BE2C (cell line): Measurements from ENCODE around the gene JHY.

Experiments used
- DNase-seq: peaks from one replicate; pipeline ENCODE4 v3.0.0-alpha.2; 2020
- H3K27me3 ChIP-seq: fragments of 250-450 bp; sonication (Bioruptor Pico); 2 replicates; pipeline ENCODE4 v1.5.1; 2020; ENCODE audit warnings: mild to moderate bottlenecking
- H3K36me3 ChIP-seq: fragments of 250-450 bp; sonication (Bioruptor Pico); 2 replicates; pipeline ENCODE4 v1.5.1; 2020; ENCODE audit warnings: mild to moderate bottlenecking
- H3K4me1 ChIP-seq: fragments of 250-450 bp; sonication (Bioruptor Pico); 2 replicates; pipeline ENCODE4 v1.5.1; 2020
- H3K4me3 ChIP-seq: 2 replicates; pipeline ENCODE4 v1.5.1; 2011; ENCODE audit warnings: low read depth, low read length
- H3K9me3 ChIP-seq: fragments of 250-450 bp; sonication (Bioruptor Pico); 2 replicates; pipeline ENCODE4 v1.5.1; 2020
- TF ChIP-seq, protein P1 (sequence below): IDR thresholded peaks from 2 replicates; pipeline ENCODE4 v1.5.1; 2012; ENCODE audit warnings: mild to moderate bottlenecking, low read depth, low read length

Gene JHY

DNA sequence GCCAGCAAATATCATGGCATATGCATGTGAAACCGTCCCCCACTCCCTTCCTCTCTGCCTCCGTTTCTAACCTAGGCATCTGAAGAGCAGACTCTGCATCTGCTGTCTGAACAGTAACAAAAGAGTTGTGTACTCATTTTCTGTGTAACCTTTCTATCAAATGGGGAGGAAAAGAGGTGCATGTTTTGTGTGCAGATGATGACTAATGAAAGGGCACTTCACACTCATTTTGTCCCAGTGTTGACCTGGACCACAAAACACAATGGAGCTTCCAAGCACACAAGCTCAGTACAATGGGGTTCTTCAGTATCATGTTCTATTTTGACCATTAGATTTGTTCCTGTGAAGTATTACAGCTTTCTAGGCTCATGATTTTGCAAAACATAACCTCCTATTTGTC lies 13.0 kb downstream of the JHY start:
- no peak for DNase-seq
- no peaks in the 10 kb centered on the region for H3K4me1 ChIP-seq

DNA sequence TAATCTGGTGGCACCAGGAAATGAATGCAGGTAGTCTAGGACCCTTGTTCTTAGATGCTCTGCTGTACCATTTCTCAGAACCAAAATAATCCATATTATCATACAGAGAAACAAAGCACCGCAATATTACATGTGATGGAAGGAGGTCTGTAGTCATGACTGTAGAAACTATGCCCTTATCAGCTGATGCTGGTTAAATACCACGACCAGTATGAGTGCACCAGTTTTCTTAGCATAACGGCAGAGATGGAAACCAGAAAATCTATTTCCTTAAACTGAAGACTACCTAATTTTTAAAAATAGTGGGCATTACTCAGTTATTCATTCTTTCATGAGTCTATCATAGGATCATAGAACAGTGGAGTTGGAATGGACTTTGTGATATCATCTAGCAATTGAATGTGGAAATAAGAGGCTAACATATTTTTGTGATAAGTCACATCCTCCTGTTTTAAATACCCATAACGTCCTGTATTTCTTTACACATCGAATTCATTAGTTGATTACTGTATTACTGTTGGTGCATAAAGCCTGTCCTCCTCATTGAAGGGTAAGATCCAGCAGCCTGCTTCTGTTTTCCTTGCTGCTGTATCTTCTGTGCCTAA lies 15.1 kb downstream of the JHY start:
- no peak overlapping the region for H3K4me3 ChIP-seq
- no peaks in the 10 kb centered on the region for H3K36me3 ChIP-seq
- no peak for DNase-seq
- TF ChIP-seq, protein P1, sequence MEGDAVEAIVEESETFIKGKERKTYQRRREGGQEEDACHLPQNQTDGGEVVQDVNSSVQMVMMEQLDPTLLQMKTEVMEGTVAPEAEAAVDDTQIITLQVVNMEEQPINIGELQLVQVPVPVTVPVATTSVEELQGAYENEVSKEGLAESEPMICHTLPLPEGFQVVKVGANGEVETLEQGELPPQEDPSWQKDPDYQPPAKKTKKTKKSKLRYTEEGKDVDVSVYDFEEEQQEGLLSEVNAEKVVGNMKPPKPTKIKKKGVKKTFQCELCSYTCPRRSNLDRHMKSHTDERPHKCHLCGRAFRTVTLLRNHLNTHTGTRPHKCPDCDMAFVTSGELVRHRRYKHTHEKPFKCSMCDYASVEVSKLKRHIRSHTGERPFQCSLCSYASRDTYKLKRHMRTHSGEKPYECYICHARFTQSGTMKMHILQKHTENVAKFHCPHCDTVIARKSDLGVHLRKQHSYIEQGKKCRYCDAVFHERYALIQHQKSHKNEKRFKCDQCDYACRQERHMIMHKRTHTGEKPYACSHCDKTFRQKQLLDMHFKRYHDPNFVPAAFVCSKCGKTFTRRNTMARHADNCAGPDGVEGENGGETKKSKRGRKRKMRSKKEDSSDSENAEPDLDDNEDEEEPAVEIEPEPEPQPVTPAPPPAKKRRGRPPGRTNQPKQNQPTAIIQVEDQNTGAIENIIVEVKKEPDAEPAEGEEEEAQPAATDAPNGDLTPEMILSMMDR: no peak
- no peaks in the 10 kb centered on the region for H3K4me1 ChIP-seq
- peaks cover 27% of the 10 kb centered on the region for H3K27me3 ChIP-seq
- no peaks in the 10 kb centered on the region for H3K9me3 ChIP-seq

More for the DNA sequence above, 13.0 kb downstream of the JHY start:
- H3K27me3 ChIP-seq: peaks cover 31% of the 10 kb centered on the region
- no peaks in the 10 kb centered on the region for H3K36me3 ChIP-seq
- H3K9me3 ChIP-seq: no peaks in the 10 kb centered on the region
- no peak overlapping the region for H3K4me3 ChIP-seq
- TF ChIP-seq, protein P1: no peak

DNA sequence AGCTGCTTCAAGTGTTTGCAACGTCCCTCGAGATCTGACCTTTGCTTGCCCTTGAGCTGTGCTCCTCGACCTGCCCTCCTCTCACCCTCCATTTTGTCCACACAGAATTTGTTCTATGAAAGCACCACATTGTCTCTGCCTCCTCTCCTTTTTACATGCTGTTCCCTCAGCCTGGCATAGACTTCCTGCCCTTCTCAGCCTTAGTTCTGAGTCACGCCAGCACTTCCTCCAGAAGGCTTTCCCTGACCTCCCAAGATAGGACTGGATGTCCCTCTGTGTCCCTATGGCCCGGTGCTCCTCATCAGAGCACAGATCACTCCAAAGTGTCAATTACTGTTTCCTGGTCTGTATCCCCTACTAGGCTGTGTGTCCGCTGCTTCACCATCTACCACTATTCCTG lies 16.2 kb downstream of the JHY start:
- Histone ChIP-seq H3K36me3 (no peaks in the 10 kb centered on the region), H3K27me3 (peaks cover 26% of the 10 kb centered on the region), H3K4me3 (no peak overlapping the region), H3K4me1 (no peaks in the 10 kb centered on the region), H3K9me3 (no peaks in the 10 kb centered on the region)
- DNase-seq: no peak
- TF ChIP-seq, protein P1: no peak

DNA sequence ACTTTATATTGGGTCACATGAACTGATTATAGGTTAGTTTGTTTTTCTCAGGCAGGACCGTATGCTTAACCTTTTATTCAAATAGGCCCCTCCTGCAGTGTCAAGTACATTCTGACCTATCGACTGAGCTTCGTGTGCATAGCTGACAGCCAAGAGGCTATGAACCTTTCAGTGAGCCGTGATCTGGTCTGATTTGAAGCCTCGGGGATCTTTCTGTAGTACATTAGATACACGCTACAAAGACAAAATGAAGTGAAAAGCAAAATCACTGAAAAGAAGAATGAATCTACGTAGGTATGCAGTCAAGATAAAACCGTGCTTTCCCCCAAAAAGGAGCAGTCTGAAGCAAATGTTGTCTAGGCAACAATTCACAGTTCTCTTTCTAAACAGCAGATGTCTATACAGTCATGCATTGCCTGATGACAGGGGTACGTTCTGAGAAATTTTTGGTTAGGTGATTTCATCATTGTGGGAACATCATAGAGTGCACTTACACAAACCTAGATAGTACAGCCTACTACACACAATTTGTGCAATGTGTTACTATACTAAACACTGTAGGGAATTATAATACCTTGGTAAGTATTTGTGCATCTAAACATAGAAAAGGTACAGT lies 18.1 kb downstream of the JHY start:
- no peaks in the 10 kb centered on the region for H3K9me3 ChIP-seq
- H3K27me3 ChIP-seq: peaks cover 23% of the 10 kb centered on the region
- no peaks in the 10 kb centered on the region for H3K36me3 ChIP-seq
- H3K4me1 ChIP-seq: no peaks in the 10 kb centered on the region
- TF ChIP-seq, protein P1: no peak
- DNase-seq: no peak
- H3K4me3 ChIP-seq: no peak overlapping the region

DNA sequence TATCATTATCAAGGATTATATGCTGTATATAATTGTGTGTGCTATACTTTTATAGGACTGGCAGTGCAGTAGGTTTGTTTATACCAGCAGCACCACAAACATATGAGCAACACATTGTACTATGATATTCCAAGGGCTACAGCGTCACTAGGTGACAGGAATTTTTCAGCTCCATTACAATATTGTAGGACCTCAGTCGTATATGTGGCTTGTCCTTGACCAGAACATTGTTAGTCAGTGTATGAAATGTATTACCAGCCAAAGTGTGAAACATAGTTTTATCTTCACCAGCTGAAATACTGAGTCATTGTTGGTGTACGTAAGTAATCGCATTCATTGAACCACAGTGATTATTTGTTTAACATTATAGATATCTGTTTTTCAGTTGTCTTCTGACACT lies 20.4 kb downstream of the JHY start:
- Histone ChIP-seq H3K27me3 (peaks cover 17% of the 10 kb centered on the region), H3K4me3 (no peak overlapping the region), H3K4me1 (no peaks in the 10 kb centered on the region), H3K9me3 (no peaks in the 10 kb centered on the region), H3K36me3 (no peaks in the 10 kb centered on the region)
- TF ChIP-seq, protein P1: no peak
- DNase-seq: no peak

DNA sequence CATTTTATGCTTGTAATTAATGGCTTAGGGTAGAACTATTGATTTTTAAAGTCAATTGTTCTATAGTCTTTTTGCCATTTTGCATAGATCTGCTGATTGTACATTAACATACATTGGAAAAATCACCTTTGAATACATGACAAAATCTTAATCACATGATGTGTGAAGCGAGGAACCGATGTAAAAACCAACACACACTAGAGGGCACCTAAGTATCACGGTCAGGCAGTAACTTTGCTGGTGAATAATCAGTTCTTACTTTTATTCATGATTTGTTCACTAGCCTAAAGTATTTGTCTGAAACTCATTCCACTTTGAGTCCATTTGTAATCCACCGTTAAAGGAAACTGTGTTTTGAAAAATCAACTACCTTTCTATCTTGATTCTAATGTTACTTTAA lies 28.2 kb downstream of the JHY start:
- Histone ChIP-seq H3K36me3 (no peaks in the 10 kb centered on the region), H3K4me3 (no peak overlapping the region), H3K9me3 (no peaks in the 10 kb centered on the region), H3K4me1 (no peaks in the 10 kb centered on the region), H3K27me3 (peaks cover 45% of the 10 kb centered on the region)
- DNase-seq: no peak
- TF ChIP-seq, protein P1: peak; percentile 33
